ENCODE measurements around the gene IL1RAPL1.

Gene IL1RAPL1

GRCh38 chrX:29876733-29877132, 1289.5 kb downstream of the IL1RAPL1 start:
- no peak for TF ChIP-seq CTCF (IDR thresholded peaks at IDR 0.05; ENCODE audit: borderline replicate concordance, control extremely low read depth, extremely low read depth, insufficient read depth, missing control alignments)
- in situ Hi-C loops (cut with MboI; ENCODE audit: low sequenced_read_pairs, unreplicated experiment) = no loop called here
- no peak for DNase-seq (ENCODE audit: low spot score)

- in situ Hi-C loops (cut with MboI; ENCODE audit: low sequenced_read_pairs, unreplicated experiment) = no loop called here
- DNase-seq (ENCODE audit: low spot score) = no peak
- no peak for TF ChIP-seq CTCF (IDR thresholded peaks at IDR 0.05; ENCODE audit: borderline replicate concordance, control extremely low read depth, extremely low read depth, insufficient read depth, missing control alignments)
Observed at GRCh38 chrX:29880977-29881376, 1293.7 kb downstream of the IL1RAPL1 start.

GRCh38 chrX:29890004-29890403, 1302.8 kb downstream of the IL1RAPL1 start:
- in situ Hi-C loops (cut with MboI; ENCODE audit: low sequenced_read_pairs, unreplicated experiment) = no loop called here

GRCh38 chrX:29890646-29891200, 1303.5 kb downstream of the IL1RAPL1 start:
- no peak for DNase-seq (ENCODE audit: low spot score)
- TF ChIP-seq CTCF (IDR thresholded peaks at IDR 0.05; ENCODE audit: borderline replicate concordance, control extremely low read depth, extremely low read depth, insufficient read depth, missing control alignments) = no peak
- in situ Hi-C loops (cut with MboI; ENCODE audit: low sequenced_read_pairs, unreplicated experiment) = no loop called here

More at GRCh38 chrX:29890004-29890403, 1302.8 kb downstream of the IL1RAPL1 start:
- no peak for DNase-seq (ENCODE audit: low spot score)
- no peak for TF ChIP-seq CTCF (IDR thresholded peaks at IDR 0.05; ENCODE audit: borderline replicate concordance, control extremely low read depth, extremely low read depth, insufficient read depth, missing control alignments)

GRCh38 chrX:29902004-29902403, 1314.8 kb downstream of the IL1RAPL1 start:
- no peak for DNase-seq (ENCODE audit: low spot score)
- in situ Hi-C loops (cut with MboI; ENCODE audit: low sequenced_read_pairs, unreplicated experiment) = no loop called here
- TF ChIP-seq CTCF (IDR thresholded peaks at IDR 0.05; ENCODE audit: borderline replicate concordance, control extremely low read depth, extremely low read depth, insufficient read depth, missing control alignments) = no peak

- DNase-seq (ENCODE audit: low spot score) = no peak
- TF ChIP-seq CTCF (IDR thresholded peaks at IDR 0.05; ENCODE audit: borderline replicate concordance, control extremely low read depth, extremely low read depth, insufficient read depth, missing control alignments) = no peak
- in situ Hi-C loops (cut with MboI; ENCODE audit: low sequenced_read_pairs, unreplicated experiment) = no loop called here
Observed at GRCh38 chrX:29903360-29903759, 1316.1 kb downstream of the IL1RAPL1 start.

Measured in GM13976 (cell line).